Stimulated activated naive CD4-positive, alpha-beta T cell treated with Interleukin-2 at 50 U/mL for 16 hours (primary cell): ENCODE measurements around the gene NSUN2.

ENCODE experiments used
- DNase-seq: peaks from one replicate; lab custom pipeline; 2025; lab: John Stamatoyannopoulos, UW

The NSUN2 gene

DNA sequence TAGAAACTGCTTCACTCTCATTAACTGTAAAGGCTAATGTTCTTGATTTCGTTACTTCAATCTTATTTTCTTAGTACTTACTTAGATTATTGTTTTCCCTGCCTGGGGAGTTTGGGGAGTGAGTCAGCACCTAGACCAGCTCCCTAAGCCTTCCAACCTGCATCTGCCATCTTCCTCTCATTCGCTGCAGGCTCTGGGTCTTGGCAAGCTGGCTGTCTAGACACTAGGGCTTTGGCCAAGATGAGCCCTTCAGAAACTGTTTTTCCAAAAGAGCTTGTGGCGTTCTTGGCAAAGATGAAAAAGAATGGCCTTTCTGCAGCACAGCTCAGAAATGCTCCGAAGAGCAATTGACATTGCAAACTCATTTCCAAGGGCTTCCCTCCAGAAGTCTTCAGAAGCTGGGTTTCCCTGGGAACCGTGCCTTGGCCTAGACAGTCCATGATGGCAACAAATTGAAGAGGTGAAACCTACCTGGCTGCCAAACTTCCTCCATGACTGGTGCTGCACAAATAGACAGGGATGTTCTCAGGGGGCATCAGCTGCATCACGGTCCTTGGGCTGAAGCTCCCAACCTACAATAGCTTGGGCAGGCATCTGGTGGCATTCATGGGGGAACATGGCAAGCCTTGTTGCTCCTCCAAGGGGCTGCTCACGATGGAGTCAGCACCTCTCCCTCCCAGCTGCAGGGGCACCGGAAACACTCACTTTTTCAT lies 76.6 kb downstream of the NSUN2 start:
- DNase-seq = no peak

DNA sequence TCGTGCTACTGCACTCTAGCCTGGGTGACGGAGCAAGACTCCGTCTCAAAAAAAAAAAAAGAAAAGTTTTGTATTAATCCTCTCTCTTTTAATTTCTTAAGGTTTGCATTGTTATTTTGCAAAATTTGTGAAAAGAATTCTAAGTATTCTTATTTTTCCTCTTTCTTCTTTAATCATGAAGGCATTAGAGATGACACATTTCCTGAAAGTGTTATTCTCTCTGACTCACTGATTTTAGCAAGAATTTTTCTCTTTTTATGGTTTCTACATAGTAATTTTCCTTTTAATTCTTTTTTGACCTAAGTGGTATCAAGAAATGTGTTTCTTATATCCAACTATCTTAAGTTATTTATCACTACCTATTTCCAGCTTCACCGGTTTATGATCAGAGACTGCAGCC lies 78.0 kb downstream of the NSUN2 start:
- DNase-seq = no peak

- no peak for DNase-seq
Observed at GRCh38 chr5:6553972-6554371, 78.9 kb downstream of the NSUN2 start.

DNA sequence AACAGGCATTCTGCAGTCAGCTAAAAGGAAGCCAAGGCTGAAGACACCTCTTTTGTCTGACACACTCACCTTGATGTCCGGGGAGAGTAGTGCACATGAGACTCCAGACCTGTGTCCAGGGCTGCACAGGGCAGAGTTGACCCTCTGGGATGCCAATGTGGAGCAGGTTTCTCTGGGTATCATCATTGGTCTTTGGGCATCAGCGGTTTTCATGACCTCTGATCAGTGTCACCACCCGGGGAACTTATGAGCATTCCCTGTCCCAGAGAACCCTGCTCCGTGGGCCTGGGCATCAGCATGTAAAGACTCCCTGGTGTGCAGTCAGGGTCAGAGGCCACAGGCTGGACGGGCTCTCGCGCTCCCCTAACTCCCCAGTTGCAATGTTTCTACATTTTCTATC lies 80.2 kb downstream of the NSUN2 start:
- DNase-seq = no peak

DNA sequence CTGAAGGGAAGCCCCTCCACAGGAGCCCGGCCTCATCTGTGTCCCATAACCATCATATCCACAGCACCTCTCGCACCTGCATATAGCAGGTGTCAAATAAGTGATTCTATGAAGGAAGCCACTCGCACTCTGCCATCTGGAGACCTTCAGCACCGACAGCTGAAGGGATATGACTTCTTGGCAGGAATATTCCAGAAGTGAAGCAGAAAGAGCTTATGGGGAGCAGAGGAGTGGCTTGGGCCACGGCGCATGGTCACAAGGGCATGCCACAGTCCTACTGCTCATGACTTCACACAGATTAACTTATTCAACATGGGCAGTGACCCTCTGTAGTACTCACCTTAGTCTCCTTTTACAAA lies 80.9 kb downstream of the NSUN2 start:
- no peak for DNase-seq

- DNase-seq = no peak
Observed at GRCh38 chr5:6551287-6551954, 81.4 kb downstream of the NSUN2 start.

DNA sequence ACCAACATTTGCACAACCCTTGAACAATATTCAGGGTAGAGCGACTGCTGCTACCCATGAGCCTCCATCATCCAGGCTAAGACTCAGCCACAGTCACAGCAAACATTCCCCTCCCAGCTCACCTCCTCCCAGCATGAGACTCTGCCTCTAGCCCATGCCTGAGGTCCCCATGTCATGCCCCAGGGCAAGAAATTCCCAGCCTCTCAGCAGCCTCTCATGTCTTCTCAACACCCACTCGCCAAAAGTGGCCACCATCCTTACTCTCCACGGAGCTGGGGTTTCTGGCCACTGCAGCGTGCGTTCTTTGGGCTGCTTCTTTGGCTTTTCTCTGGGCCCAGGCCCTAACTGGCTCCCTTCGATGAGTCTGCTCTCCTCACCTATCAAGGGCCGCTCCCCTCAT lies 82.2 kb downstream of the NSUN2 start:
- DNase-seq = no peak
